Progenitor cell of endocrine pancreas (in vitro differentiated cells): ENCODE measurements around the gene GGT5. TPM values are rescaled to one million over a fixed set of nuclear protein-coding genes. Genes with fewer than 3 reads are reported as not detected.
"Not testable (repeated sequence)": the region's sequence is repeated elsewhere in the genome, so short reads cannot be mapped to it uniquely, and the experiment has no call there.

Source experiments
- DNase-seq: peaks from one replicate; pipeline ENCODE4 v3.0.0; 2021; ENCODE audit warnings: low spot score; ENCODE audit not compliant: unreplicated experiment
- H3K27ac Mint-ChIP-seq: 2 replicates; pipeline ENCODE4 v1.8.0; 2021; ENCODE audit warnings: mild to moderate bottlenecking, moderate library complexity, mixed read lengths
- H3K27me3 Mint-ChIP-seq: 2 replicates; pipeline ENCODE4 v1.8.0; 2021; ENCODE audit warnings: mixed read lengths
- H3K36me3 Mint-ChIP-seq: 2 replicates; pipeline ENCODE4 v1.8.0; 2022; ENCODE audit warnings: mixed read lengths; ENCODE audit not compliant: insufficient read depth
- H3K4me1 Mint-ChIP-seq: 2 replicates; pipeline ENCODE4 v1.8.0; 2021; ENCODE audit warnings: low read depth, mixed read lengths
- H3K4me3 Mint-ChIP-seq: 2 replicates; pipeline ENCODE4 v1.8.0; 2021; ENCODE audit warnings: low read depth, mild to moderate bottlenecking, moderate library complexity, mixed read lengths
- H3K9me3 Mint-ChIP-seq: 2 replicates; pipeline ENCODE4 v1.8.0; 2021; ENCODE audit warnings: low read depth, mixed read lengths
- total RNA-seq: library from RNA; stranded (reverse); gene quantifications from 2 replicates; pipeline ENCODE4 v1.2.1, GENCODE V29; 2021
- TF ChIP-seq, protein P1 (sequence below): fragments of 200-600 bp; sonication (generic); IDR thresholded peaks from one replicate; pipeline ENCODE4 v1.5.0; 2021; ENCODE audit warnings: antibody characterized with exemption, mild to moderate bottlenecking; ENCODE audit not compliant: unreplicated experiment

The GGT5 gene
- total RNA-seq, 1 donor from 2014 or later, result not detected

DNA sequence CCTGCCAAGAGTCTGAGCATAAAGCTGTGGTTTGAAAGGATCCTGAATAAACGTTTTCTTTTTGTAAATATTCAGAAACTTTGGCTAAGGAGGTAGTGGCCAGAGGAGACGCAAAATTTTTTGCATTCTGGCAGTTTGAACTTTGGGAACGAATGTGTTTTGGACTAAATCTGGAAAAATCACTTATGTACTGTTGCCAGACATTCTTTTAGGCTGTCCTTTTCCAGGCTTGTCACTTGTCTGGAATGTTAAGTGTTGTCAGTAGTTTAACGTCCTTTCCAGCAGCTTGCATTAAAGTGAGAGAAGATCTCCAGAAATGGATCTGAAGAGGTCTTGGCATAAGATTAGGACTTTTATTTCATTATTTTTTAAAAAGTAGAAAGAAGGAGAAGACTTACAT lies 44.2 kb upstream of the GGT5 start:
- no peaks in the 10 kb centered on the region for H3K27me3 Mint-ChIP-seq
- H3K4me3 Mint-ChIP-seq, result no peak overlapping the region
- TF ChIP-seq, protein P1, sequence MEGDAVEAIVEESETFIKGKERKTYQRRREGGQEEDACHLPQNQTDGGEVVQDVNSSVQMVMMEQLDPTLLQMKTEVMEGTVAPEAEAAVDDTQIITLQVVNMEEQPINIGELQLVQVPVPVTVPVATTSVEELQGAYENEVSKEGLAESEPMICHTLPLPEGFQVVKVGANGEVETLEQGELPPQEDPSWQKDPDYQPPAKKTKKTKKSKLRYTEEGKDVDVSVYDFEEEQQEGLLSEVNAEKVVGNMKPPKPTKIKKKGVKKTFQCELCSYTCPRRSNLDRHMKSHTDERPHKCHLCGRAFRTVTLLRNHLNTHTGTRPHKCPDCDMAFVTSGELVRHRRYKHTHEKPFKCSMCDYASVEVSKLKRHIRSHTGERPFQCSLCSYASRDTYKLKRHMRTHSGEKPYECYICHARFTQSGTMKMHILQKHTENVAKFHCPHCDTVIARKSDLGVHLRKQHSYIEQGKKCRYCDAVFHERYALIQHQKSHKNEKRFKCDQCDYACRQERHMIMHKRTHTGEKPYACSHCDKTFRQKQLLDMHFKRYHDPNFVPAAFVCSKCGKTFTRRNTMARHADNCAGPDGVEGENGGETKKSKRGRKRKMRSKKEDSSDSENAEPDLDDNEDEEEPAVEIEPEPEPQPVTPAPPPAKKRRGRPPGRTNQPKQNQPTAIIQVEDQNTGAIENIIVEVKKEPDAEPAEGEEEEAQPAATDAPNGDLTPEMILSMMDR, result no peak
- H3K9me3 Mint-ChIP-seq, result no peaks in the 10 kb centered on the region
- H3K27ac Mint-ChIP-seq, result no peak overlapping the region
- DNase-seq, result no peak
- H3K4me1 Mint-ChIP-seq, result peaks cover 18% of the 10 kb centered on the region
- H3K36me3 Mint-ChIP-seq, result peaks cover 2% of the 10 kb centered on the region

DNA sequence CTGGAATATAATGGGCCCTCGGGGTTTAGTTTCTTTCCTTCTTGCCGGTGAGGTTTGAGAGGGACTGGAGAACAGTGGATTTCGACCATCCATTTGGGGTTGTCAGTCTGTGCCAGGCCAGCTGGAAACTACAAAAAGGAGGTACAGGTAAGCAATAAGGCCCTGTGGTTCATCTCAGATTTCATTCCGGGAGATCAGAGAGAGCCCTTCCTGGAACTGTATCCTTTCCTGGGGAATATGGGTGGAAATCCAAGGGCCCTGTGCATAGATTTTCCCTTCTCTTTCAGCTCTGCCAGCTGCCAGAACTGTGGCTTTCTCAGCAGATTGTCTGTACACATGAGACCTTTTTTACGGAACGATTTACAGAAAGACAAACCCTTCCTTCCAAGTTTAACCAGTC lies 42.9 kb upstream of the GGT5 start:
- H3K36me3 Mint-ChIP-seq, H3K27ac Mint-ChIP-seq: not testable (repeated sequence)

DNA sequence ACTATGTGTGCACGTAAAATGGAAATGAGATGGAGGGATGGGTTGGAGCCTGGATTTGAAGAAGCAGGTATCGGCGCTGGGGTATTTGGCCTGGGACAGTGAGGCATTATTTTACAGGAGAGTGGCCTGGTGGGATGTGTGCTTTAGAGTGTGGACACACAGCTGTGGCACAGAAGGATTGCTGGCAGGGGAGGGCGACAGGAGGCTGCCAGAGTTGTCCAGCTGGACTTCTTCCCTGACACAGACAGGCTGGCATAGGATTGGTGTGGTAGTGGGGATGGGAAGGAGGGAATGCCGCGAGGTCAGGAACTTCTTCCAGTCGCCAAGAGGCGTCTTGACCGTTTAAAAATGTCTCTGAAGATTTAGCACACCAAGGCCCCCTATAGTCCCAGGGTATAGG lies 42.3 kb upstream of the GGT5 start:
- not testable (repeated sequence) for H3K9me3 Mint-ChIP-seq, DNase-seq, H3K27ac Mint-ChIP-seq, H3K36me3 Mint-ChIP-seq, H3K4me3 Mint-ChIP-seq, H3K27me3 Mint-ChIP-seq
- H3K4me1 Mint-ChIP-seq, result peaks cover 23% of the 10 kb centered on the region

More for the DNA sequence above, 42.9 kb upstream of the GGT5 start:
- not testable (repeated sequence) for H3K4me3 Mint-ChIP-seq, H3K9me3 Mint-ChIP-seq, DNase-seq, H3K27me3 Mint-ChIP-seq
- peaks cover 23% of the 10 kb centered on the region for H3K4me1 Mint-ChIP-seq

DNA sequence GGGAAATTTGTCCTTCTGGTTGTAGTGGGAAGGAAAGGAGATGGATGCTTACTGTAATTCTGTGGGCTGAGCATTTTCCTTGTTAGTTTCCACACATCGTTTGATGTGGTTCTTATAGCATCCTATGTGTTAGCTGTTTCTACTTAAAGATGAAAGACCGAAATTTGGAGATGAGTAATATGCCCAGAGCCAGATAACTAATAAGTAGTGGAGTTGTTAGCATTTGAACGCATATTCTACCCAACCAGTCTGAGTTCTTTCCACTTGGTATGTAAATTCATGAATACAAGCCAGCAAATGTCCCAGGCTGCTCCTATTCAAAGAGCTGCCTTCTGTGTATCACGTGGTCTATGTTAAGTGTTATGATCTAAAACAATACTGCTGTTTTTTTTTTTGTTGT lies 40.4 kb upstream of the GGT5 start:
- no peaks in the 10 kb centered on the region for H3K27me3 Mint-ChIP-seq
- DNase-seq, result no peak
- no peak overlapping the region for H3K27ac Mint-ChIP-seq
- peaks cover 22% of the 10 kb centered on the region for H3K4me1 Mint-ChIP-seq
- H3K36me3 Mint-ChIP-seq, result peaks cover 7% of the 10 kb centered on the region
- TF ChIP-seq, protein P1, result no peak
- no peak overlapping the region for H3K4me3 Mint-ChIP-seq
- H3K9me3 Mint-ChIP-seq, result no peaks in the 10 kb centered on the region

DNA sequence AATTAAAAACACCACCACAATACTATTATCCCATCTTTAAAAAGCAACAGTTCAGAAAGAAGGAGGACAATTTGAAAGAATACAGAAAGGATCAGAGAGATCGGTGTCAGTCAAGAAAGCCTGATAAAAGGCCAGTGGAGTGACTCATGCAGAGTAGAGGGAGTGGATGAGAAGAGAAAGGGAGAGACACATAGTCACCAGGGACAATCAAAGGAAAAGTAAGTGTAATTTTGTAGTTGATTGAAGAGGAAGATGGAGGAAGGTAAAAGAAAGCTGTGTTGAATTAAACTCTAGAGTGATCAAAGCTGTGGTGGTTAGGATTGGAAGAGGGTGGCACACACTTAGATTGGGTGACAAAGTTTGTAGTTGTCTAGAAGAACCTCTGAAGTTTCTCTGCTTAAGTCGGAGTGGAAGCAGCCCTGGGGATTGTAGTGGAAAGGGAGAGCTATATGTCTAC lies 39.9 kb upstream of the GGT5 start:
- Mint-ChIP-seq H3K36me3 (peaks cover 7% of the 10 kb centered on the region), H3K4me1 (peaks cover 22% of the 10 kb centered on the region), H3K27ac (no peak overlapping the region), H3K4me3 (no peak overlapping the region), H3K27me3 (no peaks in the 10 kb centered on the region), H3K9me3 (no peaks in the 10 kb centered on the region)
- TF ChIP-seq, protein P1, result no peak
- no peak for DNase-seq

DNA sequence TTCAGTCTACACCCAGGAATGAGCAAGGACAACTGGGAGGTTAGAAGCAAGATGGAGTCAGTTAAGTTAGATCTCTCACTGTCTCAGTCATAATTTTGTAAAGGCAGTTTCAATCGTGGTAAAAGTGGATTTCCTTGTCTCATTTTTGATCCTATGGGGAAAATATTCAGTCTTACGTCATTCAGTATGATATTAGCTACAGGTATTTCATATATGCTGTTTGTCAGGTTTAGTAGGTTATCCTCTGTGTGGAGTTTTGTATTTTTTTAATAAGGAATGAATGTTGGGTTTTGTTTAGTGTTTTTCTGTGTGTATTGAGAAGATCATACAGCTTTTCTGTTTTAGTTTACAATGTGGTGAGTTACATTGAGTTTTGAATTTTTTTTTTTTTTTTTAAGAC lies 37.5 kb upstream of the GGT5 start:
- no peaks in the 10 kb centered on the region for H3K9me3 Mint-ChIP-seq
- H3K27ac Mint-ChIP-seq, result no peak overlapping the region
- H3K27me3 Mint-ChIP-seq, result no peaks in the 10 kb centered on the region
- H3K36me3 Mint-ChIP-seq, result peaks cover 7% of the 10 kb centered on the region
- no peak for DNase-seq
- H3K4me1 Mint-ChIP-seq, result peaks cover 22% of the 10 kb centered on the region
- no peak overlapping the region for H3K4me3 Mint-ChIP-seq
- TF ChIP-seq, protein P1, result no peak

DNA sequence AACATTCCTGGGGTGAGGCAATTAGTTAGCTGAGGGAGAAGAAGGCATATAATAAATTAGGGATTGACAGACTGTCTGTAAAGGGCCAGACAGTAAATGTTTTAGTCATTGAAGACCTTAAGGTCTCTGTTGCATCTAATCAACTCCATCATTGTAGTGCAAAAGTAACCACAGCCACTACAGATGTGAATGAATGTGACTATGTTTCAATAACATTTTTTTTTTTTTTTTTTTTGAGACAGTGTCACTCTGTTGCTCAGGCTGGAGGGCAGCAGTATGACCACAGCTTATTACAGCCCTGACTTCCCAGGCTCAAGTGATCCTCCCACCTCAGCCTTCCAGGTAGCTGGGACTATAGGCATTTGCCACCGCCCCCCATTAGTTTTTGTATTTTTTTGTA lies 35.5 kb upstream of the GGT5 start:
- not testable (repeated sequence) for H3K4me3 Mint-ChIP-seq, H3K27me3 Mint-ChIP-seq, H3K9me3 Mint-ChIP-seq, DNase-seq, H3K27ac Mint-ChIP-seq, H3K36me3 Mint-ChIP-seq
- H3K4me1 Mint-ChIP-seq, result peaks cover 18% of the 10 kb centered on the region

DNA sequence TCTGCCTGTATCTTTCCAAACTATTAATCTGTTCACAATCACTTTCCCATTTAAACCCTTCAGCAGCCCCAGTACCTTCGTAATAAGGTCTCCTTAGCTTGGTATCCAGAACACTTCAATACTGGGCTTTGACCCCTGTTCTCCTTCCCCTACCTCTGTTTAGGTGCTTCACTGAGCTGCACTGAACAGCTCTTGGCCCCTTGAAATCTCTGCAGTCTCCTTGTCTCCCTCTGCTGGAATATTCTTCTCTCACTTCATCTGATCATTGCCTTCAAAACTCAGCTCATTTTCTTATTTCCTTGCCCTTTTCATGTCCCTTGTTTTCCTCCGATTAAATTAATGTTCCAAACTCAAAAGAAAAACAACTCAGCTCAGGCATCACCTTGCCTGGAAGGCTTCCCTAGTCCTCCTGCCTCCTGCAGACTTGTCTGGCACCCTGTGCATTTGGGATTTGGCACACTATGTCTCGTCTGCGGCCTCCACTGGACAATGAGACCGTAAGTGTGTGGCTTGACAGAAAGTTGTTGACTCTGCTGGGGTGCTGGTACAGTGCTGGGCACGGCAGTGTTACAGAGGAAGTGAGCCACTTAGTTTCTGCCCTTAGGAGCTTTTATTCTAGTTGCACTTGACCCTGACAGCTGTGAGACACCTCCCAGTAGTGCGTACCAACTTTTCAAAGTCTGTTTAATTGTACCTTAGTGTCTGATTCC lies 30.0 kb upstream of the GGT5 start:
- H3K36me3 Mint-ChIP-seq, H3K27me3 Mint-ChIP-seq, H3K4me3 Mint-ChIP-seq, DNase-seq, H3K9me3 Mint-ChIP-seq: not testable (repeated sequence)
- H3K27ac Mint-ChIP-seq, result peak overlapping the region; percentile 73
- H3K4me1 Mint-ChIP-seq, result peaks cover 25% of the 10 kb centered on the region

DNA sequence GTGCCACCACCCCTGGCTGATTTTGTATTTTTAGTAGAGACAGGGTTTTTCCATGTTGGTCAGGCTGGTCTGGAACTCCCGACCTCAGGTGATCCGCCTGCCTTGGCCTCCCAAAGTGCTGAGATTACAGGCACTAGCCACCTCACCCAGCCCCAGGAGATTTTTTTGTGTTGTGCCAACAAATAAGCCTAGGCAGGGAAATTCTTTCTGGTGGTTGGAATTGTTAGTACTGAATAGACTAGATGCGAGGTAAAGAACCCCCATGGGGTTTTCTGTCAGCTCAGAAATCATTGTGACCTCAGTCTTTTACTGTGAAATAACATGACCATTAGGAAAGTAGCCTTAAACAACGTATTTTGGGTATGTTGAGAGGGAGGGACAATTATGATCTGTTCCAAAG lies 29.0 kb upstream of the GGT5 start:
- not testable (repeated sequence) for H3K9me3 Mint-ChIP-seq, H3K27me3 Mint-ChIP-seq, DNase-seq, H3K36me3 Mint-ChIP-seq
- H3K4me1 Mint-ChIP-seq, result peaks cover 23% of the 10 kb centered on the region
- peak overlapping the region; percentile 21 for H3K4me3 Mint-ChIP-seq
- H3K27ac Mint-ChIP-seq, result peak overlapping the region; percentile 13
